Brain pericyte (primary cell): ENCODE measurements around the gene SLC26A11.
"Not testable (repeated sequence)": the region's sequence is repeated elsewhere in the genome, so short reads cannot be mapped to it uniquely, and the experiment has no call there.

Experiments
- DNase-seq: peaks from one replicate; pipeline ENCODE4 v3.0.0-alpha.2; 2012; ENCODE audit warnings: low read depth, low spot score

SLC26A11 gene

GRCh38 chr17:80260791-80261158, 40.5 kb downstream of the SLC26A11 start, which contains the start of gene RNF213:
Gene RNF213 (plus strand): TSS chr17:80260852. CDS start chr17:80263682, 2,830 bp downstream.
- DNase-seq = no peak

DNA sequence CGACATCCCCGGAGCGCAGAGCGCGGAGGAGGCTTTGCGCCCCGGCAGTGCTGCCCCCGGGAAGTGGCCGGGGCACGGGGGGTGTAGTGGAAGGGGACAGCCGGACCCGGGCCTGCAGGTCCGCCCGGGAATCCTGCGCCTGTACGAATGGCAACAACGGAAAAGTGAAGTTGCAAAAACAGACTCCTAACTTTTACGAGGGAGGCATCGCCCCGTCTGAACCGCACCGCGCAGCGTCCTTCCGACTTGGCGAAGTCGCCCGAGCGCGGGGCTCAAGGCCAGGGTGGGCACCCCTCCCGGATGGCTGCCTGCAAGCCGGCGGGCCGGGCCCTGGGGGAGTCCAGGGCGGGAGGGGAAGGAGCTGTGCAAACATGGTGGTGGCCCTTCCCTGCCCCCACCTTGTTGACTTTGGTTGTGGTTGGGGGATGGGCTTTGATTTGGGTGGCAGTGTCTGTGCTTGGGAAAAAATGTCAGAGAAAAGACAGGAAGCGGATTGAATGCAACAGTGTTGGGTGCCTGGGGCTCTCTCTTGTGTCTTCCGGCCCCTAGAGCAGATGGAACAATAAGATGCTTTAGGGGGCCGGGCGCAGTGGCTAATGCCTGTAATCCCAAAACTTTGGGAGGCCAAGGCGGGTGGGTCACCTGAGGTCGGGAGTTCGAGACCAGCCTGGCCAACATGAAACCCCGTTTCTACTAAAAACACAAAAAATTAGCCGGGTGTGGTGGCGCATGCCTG, 41.1 kb downstream of the SLC26A11 start:
- no peak for DNase-seq

- no peak for DNase-seq
These were observed 41.7 kb downstream of the SLC26A11 start for GRCh38 chr17:80261895-80262279.

GRCh38 chr17:80262291-80262690, 42.1 kb downstream of the SLC26A11 start:
- no peak for DNase-seq

DNA sequence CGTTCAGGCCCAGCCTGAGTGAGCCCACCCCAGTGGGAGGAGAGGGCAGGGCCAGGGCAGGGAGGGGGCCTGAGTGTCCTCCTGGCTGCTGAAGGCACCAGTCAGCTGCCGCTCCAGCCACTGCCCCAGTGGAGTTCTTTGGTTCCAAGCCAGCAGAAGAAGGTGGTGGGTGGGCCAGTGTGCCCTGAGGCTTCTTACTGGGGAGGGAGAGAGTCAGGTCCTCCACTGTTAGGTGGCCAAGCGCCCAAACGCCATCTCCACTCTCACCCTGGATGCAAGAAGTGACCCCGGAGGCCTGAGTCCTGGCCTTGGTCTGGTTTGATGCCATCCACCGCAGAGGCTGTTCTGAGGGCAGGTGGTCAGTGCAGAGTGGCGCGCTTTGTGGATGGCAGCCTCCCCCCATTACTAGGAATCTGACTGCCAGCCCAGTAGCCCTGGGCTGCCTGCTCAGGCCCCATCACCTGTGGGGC, 42.6 kb downstream of the SLC26A11 start:
- no peak for DNase-seq

DNA sequence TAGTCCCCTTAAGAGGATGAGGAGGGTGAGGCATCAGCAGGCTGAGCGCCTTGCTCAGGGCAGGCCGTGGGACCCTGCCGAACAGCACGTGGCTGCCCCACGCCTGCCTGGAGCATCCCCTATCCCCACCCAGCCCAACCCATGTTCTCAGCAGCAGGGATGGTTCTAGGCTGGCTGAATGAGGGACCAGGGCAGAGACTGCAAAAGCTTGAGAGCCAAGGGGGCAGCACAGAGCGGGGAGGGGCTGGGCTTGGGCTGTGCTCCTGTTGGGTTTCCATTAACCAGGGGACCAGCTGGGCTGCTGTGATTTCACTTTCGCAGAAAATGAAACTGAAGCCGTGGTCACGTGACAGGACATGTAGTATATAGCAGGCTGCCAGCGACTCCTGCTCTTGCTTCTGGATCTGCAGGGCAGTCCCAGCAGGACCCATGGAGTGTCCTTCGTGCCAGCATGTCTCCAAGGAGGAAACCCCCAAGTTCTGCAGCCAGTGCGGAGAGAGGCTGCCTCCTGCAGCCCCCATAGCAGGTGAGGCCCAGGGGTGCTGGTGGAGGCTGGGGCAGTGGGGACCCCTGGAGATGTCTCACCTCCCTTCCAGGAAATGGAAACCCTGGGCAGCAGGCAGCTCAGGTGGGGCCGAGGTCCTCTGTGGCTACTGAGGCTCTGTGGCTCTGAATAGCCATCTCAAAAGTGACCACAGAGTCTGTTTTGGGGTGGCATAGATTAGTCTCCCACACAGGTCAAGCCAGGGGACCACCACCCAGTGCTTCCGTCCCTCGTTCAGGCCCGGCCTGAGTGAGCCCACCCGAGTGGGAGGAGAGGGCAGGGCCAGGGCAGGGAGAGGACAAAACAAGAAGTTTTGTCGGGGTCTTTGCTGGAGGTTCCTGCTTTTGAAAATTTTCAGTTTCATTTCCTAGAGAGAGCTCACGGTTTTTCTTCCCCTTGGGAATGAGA, 43.3 kb downstream of the SLC26A11 start:
- DNase-seq = peak; percentile 65

GRCh38 chr17:80264205-80265075, 44.2 kb downstream of the SLC26A11 start:
- DNase-seq = no peak

- DNase-seq = no peak
These were observed 45.2 kb downstream of the SLC26A11 start for GRCh38 chr17:80265205-80266068.

DNA sequence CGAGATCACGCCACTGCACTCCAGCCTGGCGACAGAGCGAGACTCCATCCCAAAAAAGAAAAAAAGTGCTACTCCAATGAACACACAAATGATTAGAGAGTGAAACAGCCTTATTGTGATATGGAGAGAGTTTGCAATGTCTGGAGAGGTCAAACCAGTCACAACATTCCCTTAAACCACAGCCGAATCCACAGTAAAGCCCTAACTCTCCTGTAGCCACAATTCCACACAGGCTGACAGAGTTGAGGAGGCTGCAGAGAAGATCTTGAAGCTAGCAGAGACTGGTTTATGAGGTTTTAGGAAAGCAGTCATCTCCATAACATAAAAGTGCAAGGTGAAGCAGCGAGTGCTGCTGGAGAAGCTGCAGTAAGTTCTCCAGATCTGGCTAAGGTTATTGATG, 47.2 kb downstream of the SLC26A11 start:
- DNase-seq = no peak

- no peak for DNase-seq
These were observed 48.2 kb downstream of the SLC26A11 start for GRCh38 chr17:80268427-80268826.

- no peak for DNase-seq
These were observed 49.2 kb downstream of the SLC26A11 start for GRCh38 chr17:80269405-80269807.

DNA sequence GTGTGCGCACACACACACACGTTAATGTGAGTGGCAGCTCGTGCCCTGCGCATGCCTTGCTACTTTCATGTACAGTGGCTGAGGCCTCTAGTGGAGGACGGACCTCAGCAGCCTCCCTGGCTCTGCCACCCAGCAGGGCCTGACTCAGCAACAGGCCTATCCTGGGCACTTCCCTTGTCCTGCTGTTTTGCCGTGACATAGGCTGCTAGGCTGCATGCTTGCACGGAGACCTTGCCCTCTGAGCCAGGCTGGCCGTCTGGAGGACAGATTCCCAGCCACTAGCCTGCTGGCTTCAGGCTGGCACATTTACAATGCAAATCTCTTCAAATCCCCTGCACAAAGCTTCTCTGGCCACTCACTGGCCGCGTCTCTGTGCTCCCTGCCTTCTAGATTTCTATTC, 49.9 kb downstream of the SLC26A11 start:
- DNase-seq = no peak

GRCh38 chr17:80270836-80271235, 50.6 kb downstream of the SLC26A11 start:
- no peak for DNase-seq

GRCh38 chr17:80272366-80272765, 52.1 kb downstream of the SLC26A11 start:
- DNase-seq = no peak

GRCh38 chr17:80274331-80274730, 54.1 kb downstream of the SLC26A11 start:
- DNase-seq = no peak

DNA sequence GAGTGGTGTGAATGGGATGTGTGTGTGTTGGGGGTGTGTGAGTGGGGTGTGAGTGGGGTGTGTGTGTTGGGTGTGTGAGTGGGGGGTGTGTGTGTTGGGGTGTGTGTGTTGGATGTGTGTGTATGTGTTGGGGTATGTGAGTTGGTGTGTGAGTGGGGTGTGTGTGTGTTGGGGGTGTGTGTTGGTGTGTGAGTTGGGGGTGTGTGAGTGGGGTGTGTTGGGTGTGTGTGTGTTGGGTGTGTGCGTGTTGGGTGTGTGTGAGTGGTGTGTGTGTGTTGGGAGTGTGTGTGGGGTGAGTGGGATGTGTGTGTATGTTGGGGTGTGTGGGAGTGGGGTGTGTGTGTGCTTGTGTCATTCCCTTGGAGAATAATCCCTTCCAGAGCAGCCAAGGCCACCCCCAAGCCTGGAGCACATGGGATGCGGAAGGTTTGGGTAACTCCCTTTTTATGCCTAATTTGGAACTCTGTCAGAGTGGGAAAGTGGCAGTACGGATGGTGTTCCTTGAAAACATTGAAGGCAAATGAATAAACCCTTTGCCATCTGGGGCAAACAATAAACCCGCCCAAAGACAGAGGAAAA, 54.7 kb downstream of the SLC26A11 start:
- no peak for DNase-seq

DNA sequence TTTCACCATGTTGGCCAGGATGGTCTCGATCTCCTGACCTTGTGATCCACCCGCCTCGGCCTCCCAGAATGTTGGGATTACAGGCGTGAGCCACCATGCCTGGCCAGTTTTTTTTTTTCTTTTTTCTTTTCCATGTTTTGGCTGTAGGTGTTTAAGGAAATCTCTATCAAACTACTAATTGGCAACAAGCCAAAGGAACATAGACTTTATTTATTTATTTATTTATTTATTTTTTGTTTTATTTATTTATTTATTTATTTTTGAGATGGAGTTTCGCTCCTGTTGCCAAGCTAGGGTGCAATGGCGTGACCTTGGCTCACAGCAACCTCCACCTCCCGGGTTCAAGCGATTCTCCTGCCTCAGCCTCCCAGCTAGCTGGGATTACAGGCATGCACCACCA, 55.6 kb downstream of the SLC26A11 start:
- not testable (repeated sequence) for DNase-seq

- peak; percentile 40 for DNase-seq
These were observed 57.8 kb downstream of the SLC26A11 start for GRCh38 chr17:80277751-80278671.

- peak; percentile 60 for DNase-seq
These were observed 59.7 kb downstream of the SLC26A11 start for GRCh38 chr17:80279895-80280294.
